Measurements from ENCODE around the gene BLTP2. TPM values are rescaled to one million over a fixed set of nuclear protein-coding genes. Genes with fewer than 3 reads are reported as not detected.

BLTP2 gene
- total and polyA plus RNA-seq, 10 of the 15 experiments (the other 5 are each of a cell fraction or from before 2014, with no cell fraction given), result 14.2 to 151 (median 78.1) TPM

GRCh38 chr17:28598799-28599310 lies 46.1 kb downstream of the BLTP2 start, which contains the start of gene SPAG5 (continued):
- TF ChIP-seq FOXM1 (IDR thresholded peaks at IDR 0.05; ENCODE audit: low read depth, low read length) (no peak), REST (IDR thresholded peaks at IDR 0.05; ENCODE audit: low read depth, low read length) (no peak), MEF2B (IDR thresholded peaks at IDR 0.05; ENCODE audit: partially characterized antibody, poor library complexity, severe bottlenecking) (no peak), MXI1 (IDR thresholded peaks at IDR 0.05; ENCODE audit: low read depth, low read length) (peak; percentile 92), HCFC1 (IDR thresholded peaks at IDR 0.05; ENCODE audit: low read length) (peak; percentile 34; the same call in 1 of the 2 replicates), SREBF2 (IDR thresholded peaks at IDR 0.05; ENCODE audit: low read length) (no peak), RAD21 (IDR thresholded peaks at IDR 0.05; ENCODE audit: insufficient read depth, low read depth, low read length) (no peak), NR2C1 (IDR thresholded peaks at IDR 0.05) (no peak), ESRRA (IDR thresholded peaks at IDR 0.05; ENCODE audit: low read length) (no peak), SREBF1 (IDR thresholded peaks at IDR 0.05; ENCODE audit: low read length) (no peak), ZNF592 (IDR thresholded peaks at IDR 0.05) (no peak), ELK1 (IDR thresholded peaks at IDR 0.05; ENCODE audit: low read depth, low read length) (no peak), IKZF2 (IDR thresholded peaks at IDR 0.05) (no peak), ZBTB40 (IDR thresholded peaks at IDR 0.05; ENCODE audit: borderline replicate concordance) (no peak), MAX (IDR thresholded peaks at IDR 0.05; ENCODE audit: low read depth, low read length) (peak; percentile 57; the same call in 1 of the 2 replicates), NBN (IDR thresholded peaks at IDR 0.05) (0 out of 2 replicates have a peak, but pooled peaks have one; percentile 75), NFXL1 (IDR thresholded peaks at IDR 0.05; ENCODE audit: borderline replicate concordance) (no peak)
